ENCODE measurements around the gene PCF11. TPM values are rescaled to one million over a fixed set of nuclear protein-coding genes. Genes with fewer than 3 reads are reported as not detected.
"Not testable (repeated sequence)": the region's sequence is repeated elsewhere in the genome, so short reads cannot be mapped to it uniquely, and the experiment has no call there.

PCF11 gene
- total RNA-seq, 1 donor from 2014 or later = 53.2 TPM

GRCh38 chr11:83206221-83206620, 49.3 kb downstream of the PCF11 start:
- Mint-ChIP-seq H3K27me3 (ENCODE audit: unreplicated experiment) (no peaks in the 10 kb centered on the region), H3K4me1 (ENCODE audit: unreplicated experiment) (peaks cover 6% of the 10 kb centered on the region), H3K4me3 (ENCODE audit: unreplicated experiment) (no peak overlapping the region), H3K9me3 (ENCODE audit: unreplicated experiment) (no peaks in the 10 kb centered on the region), H3K27ac (ENCODE audit: unreplicated experiment) (no peak overlapping the region), H3K36me3 (ENCODE audit: low read depth, unreplicated experiment) (peaks cover 10% of the 10 kb centered on the region)
- no peak for DNase-seq (ENCODE audit: low spot score)
- TF ChIP-seq CTCF (IDR thresholded peaks at IDR 0.05; ENCODE audit: unreplicated experiment) = no peak

- peak overlapping the region; percentile 44 for H3K27ac Mint-ChIP-seq (ENCODE audit: unreplicated experiment)
Observed at GRCh38 chr11:83206771-83207382, 49.9 kb downstream of the PCF11 start.

GRCh38 chr11:83219095-83219494, 62.2 kb downstream of the PCF11 start:
- H3K27ac Mint-ChIP-seq (ENCODE audit: unreplicated experiment) = no peak overlapping the region
- H3K27me3 Mint-ChIP-seq (ENCODE audit: unreplicated experiment) = peaks cover 3% of the 10 kb centered on the region
- peak; percentile 31 for DNase-seq (ENCODE audit: low spot score)

More at GRCh38 chr11:83206771-83207382, 49.9 kb downstream of the PCF11 start:
- DNase-seq (ENCODE audit: low spot score); H3K4me3 Mint-ChIP-seq (ENCODE audit: unreplicated experiment); H3K27me3 Mint-ChIP-seq (ENCODE audit: unreplicated experiment); H3K9me3 Mint-ChIP-seq (ENCODE audit: unreplicated experiment); H3K4me1 Mint-ChIP-seq (ENCODE audit: unreplicated experiment): not testable (repeated sequence)
- H3K36me3 Mint-ChIP-seq (ENCODE audit: low read depth, unreplicated experiment) = peaks cover 10% of the 10 kb centered on the region

GRCh38 chr11:83220260-83220659, 63.3 kb downstream of the PCF11 start:
- Mint-ChIP-seq H3K9me3 (ENCODE audit: unreplicated experiment) (no peaks in the 10 kb centered on the region), H3K27ac (ENCODE audit: unreplicated experiment) (no peak overlapping the region), H3K4me3 (ENCODE audit: unreplicated experiment) (no peak overlapping the region), H3K27me3 (ENCODE audit: unreplicated experiment) (peaks cover 3% of the 10 kb centered on the region), H3K4me1 (ENCODE audit: unreplicated experiment) (peaks cover 22% of the 10 kb centered on the region), H3K36me3 (ENCODE audit: low read depth, unreplicated experiment) (no peaks in the 10 kb centered on the region)
- no peak for TF ChIP-seq CTCF (IDR thresholded peaks at IDR 0.05; ENCODE audit: unreplicated experiment)
- DNase-seq (ENCODE audit: low spot score) = no peak

More at GRCh38 chr11:83219095-83219494, 62.2 kb downstream of the PCF11 start:
- peaks cover 2% of the 10 kb centered on the region for H3K36me3 Mint-ChIP-seq (ENCODE audit: low read depth, unreplicated experiment)
- TF ChIP-seq CTCF (IDR thresholded peaks at IDR 0.05; ENCODE audit: unreplicated experiment) = no peak
- no peaks in the 10 kb centered on the region for H3K9me3 Mint-ChIP-seq (ENCODE audit: unreplicated experiment)
- no peak overlapping the region for H3K4me3 Mint-ChIP-seq (ENCODE audit: unreplicated experiment)
- H3K4me1 Mint-ChIP-seq (ENCODE audit: unreplicated experiment) = peaks cover 22% of the 10 kb centered on the region

GRCh38 chr11:83221694-83222093, 64.8 kb downstream of the PCF11 start:
- H3K27me3 Mint-ChIP-seq (ENCODE audit: unreplicated experiment) = peaks cover 3% of the 10 kb centered on the region
- DNase-seq (ENCODE audit: low spot score) = no peak
- H3K27ac Mint-ChIP-seq (ENCODE audit: unreplicated experiment) = no peak overlapping the region
- no peak overlapping the region for H3K4me3 Mint-ChIP-seq (ENCODE audit: unreplicated experiment)
- H3K4me1 Mint-ChIP-seq (ENCODE audit: unreplicated experiment) = peaks cover 21% of the 10 kb centered on the region
- no peaks in the 10 kb centered on the region for H3K36me3 Mint-ChIP-seq (ENCODE audit: low read depth, unreplicated experiment)
- no peak for TF ChIP-seq CTCF (IDR thresholded peaks at IDR 0.05; ENCODE audit: unreplicated experiment)
- H3K9me3 Mint-ChIP-seq (ENCODE audit: unreplicated experiment) = no peaks in the 10 kb centered on the region

All from endothelial cell (in vitro differentiated cells).